HCT116 (cell line): ENCODE data around the gene PLXNC1. TPM values are rescaled to one million over a fixed set of nuclear protein-coding genes. Genes with fewer than 3 reads are reported as not detected.

Source experiments
- ATAC-seq: fragments of 200-7000 bp; cut with Tn5 transposase; 2 replicates; pipeline ENCODE4 v1.9.1; 2020; ENCODE audit warnings: mild to moderate bottlenecking, moderate library complexity
- BruUV-seq: library from RNA; stranded (reverse); fragments of 400-500 nt; replicated peaks from 2 replicates; lab custom pipeline; 2021; lab: Mats Ljungman, UMichigan
- CTCF ChIA-PET: fragments of 300-600 bp; sonication (Branson Sonifier 250); formaldehyde crosslinking; loops from one replicate; lab custom pipeline; 2021; ENCODE audit warnings: antibody characterized with exemption; lab: Charles Lee
- POLR2A ChIA-PET: fragments of 300-600, 350-600 bp; sonication (Branson Sonifier 250); formaldehyde crosslinking; loops from one replicate; lab custom pipeline; 2021; ENCODE audit warnings: antibody characterized with exemption; lab: Charles Lee
- RAD21 ChIA-PET, 2 experiments: fragments of 300-600 bp; sonication (Branson Sonifier 250); formaldehyde crosslinking; loops; one replicate each; lab custom pipeline; 2023; ENCODE audit warnings: low total read pairs in 2 of 2; ENCODE audit not compliant: uncharacterized antibody in 2 of 2, unreplicated experiment in 2 of 2, low non-redundant PET in 1 of 2; lab: Charles Lee
- DNase-seq: peaks from one replicate; pipeline ENCODE4 v3.0.0-alpha.2; 2010; ENCODE audit warnings: low read depth, low spot score
- H2AFZ ChIP-seq: fragments of 200-600 bp; shearing (Covaris generic), sonication (generic); 2 replicates; pipeline ENCODE4 v1.6.1; 2017; ENCODE audit warnings: low read depth, mixed run types, mixed read lengths, antibody characterized with exemption, low read length; ENCODE audit not compliant: poor library complexity, severe bottlenecking
- H3K27ac ChIP-seq: 2 replicates; pipeline ENCODE4 v1.5.1; 2012; ENCODE audit warnings: low read depth, low read length
- H3K27me3 ChIP-seq: fragments of 200-600 bp; sonication (generic); 2 replicates; pipeline ENCODE4 v1.6.1; 2016; ENCODE audit warnings: mixed run types, low read length, mixed read lengths; ENCODE audit not compliant: insufficient read depth
- H3K36me3 ChIP-seq, 2 experiments: fragments of 200-500 bp in 1 of 2; fragments of 200-600 bp in 1 of 2; sonication (Bioruptor generic) in 1 of 2; sonication (generic) in 1 of 2; 2 replicates each; pipeline versions ENCODE4 v1.5.1 to v1.6.1; 2014 to 2016; ENCODE audit warnings: low read length in 2 of 2, inconsistent platforms in 1 of 2, mixed read lengths in 1 of 2, mixed run types in 1 of 2; ENCODE audit not compliant: insufficient read depth in 2 of 2, control insufficient read depth in 1 of 2
- H3K4me1 ChIP-seq, 2 experiments: fragments of 200-600 bp in 1 of 2; sonication (generic) in 1 of 2; 2 replicates each; pipeline versions ENCODE4 v1.5.1 to v1.6.1; 2012 to 2017; ENCODE audit warnings: low read length in 2 of 2, inconsistent platforms in 1 of 2, mild to moderate bottlenecking in 1 of 2, mixed read lengths in 1 of 2, mixed run types in 1 of 2, moderate library complexity in 1 of 2; ENCODE audit not compliant: insufficient read depth in 2 of 2, control insufficient read depth in 1 of 2
- H3K4me2 ChIP-seq: fragments of 200-600 bp; sonication (generic); 2 replicates; pipeline ENCODE4 v1.6.1; 2017; ENCODE audit warnings: mixed run types, low read length, mixed read lengths
- H3K4me3 ChIP-seq, 2 experiments: fragments of 200-600 bp in 1 of 2; sonication (generic) in 1 of 2; replicated peaks in 1 of 2; 2 replicates each; pipeline ENCODE4 v1.5.1; 2011 to 2016; ENCODE audit warnings: low read length in 2 of 2, control low read depth in 1 of 2, low read depth in 1 of 2, mild to moderate bottlenecking in 1 of 2, mixed read lengths in 1 of 2, mixed run types in 1 of 2
- H3K79me2 ChIP-seq: fragments of 200-600 bp; sonication (generic); 2 replicates; pipeline ENCODE4 v1.6.1; 2017; ENCODE audit warnings: mild to moderate bottlenecking, mixed run types, low read length, moderate library complexity, mixed read lengths; ENCODE audit not compliant: insufficient read depth
- H3K9ac ChIP-seq: fragments of 200-600 bp; sonication (generic); 2 replicates; pipeline ENCODE4 v1.6.1; 2016; ENCODE audit warnings: low read length, mixed read lengths
- H3K9me2 ChIP-seq: fragments of 200-600 bp; sonication (generic), shearing (Covaris generic); 2 replicates; pipeline ENCODE4 v1.6.1; 2017; ENCODE audit warnings: mixed run types, mild to moderate bottlenecking, moderate library complexity; ENCODE audit not compliant: insufficient read depth
- H3K9me3 ChIP-seq, 2 experiments: fragments of 200-500 bp in 1 of 2; fragments of 200-600 bp in 1 of 2; sonication (Bioruptor generic) in 1 of 2; sonication (generic) in 1 of 2; 2 replicates each; pipeline ENCODE4 v1.6.1; 2014 to 2017; ENCODE audit warnings: low read length in 2 of 2, mixed read lengths in 2 of 2, inconsistent platforms in 1 of 2, low read depth in 1 of 2, mild to moderate bottlenecking in 1 of 2, mixed run types in 1 of 2, moderate library complexity in 1 of 2; ENCODE audit not compliant: control insufficient read depth in 1 of 2, insufficient read depth in 1 of 2
- H4K20me1 ChIP-seq: fragments of 200-600 bp; sonication (generic), shearing (Covaris generic); 2 replicates; pipeline ENCODE4 v1.6.1; 2017; ENCODE audit warnings: mixed run types, mild to moderate bottlenecking, moderate library complexity; ENCODE audit not compliant: insufficient read depth
- ATF3 ChIP-seq: IDR thresholded peaks from 2 replicates; pipeline ENCODE4 v1.6.1; 2012
- CBX3 ChIP-seq: IDR thresholded peaks from 2 replicates; pipeline ENCODE4 v1.6.1; 2012; ENCODE audit warnings: low read depth
- CEBPB ChIP-seq: IDR thresholded peaks from 2 replicates; pipeline ENCODE4 v1.6.1; 2012; ENCODE audit warnings: low read depth
- CTCF ChIP-seq, 3 experiments: fragments of 200-600 bp in 1 of 3; sonication (generic) in 1 of 3; IDR thresholded peaks in 2 of 3; conservative IDR thresholded peaks in 1 of 3; 2 replicates each; pipeline ENCODE4 v1.5.1; 2012 to 2017; ENCODE audit warnings: low read depth in 2 of 3, low read length in 2 of 3, antibody characterized with exemption in 1 of 3, borderline replicate concordance in 1 of 3, control low read depth in 1 of 3, mild to moderate bottlenecking in 1 of 3, mixed read lengths in 1 of 3, mixed run types in 1 of 3, moderate library complexity in 1 of 3; ENCODE audit not compliant: insufficient read depth in 1 of 3
- EGR1 ChIP-seq: IDR thresholded peaks from 2 replicates; pipeline ENCODE4 v1.6.1; 2012; ENCODE audit warnings: low read depth
- ELF1 ChIP-seq: IDR thresholded peaks from 2 replicates; pipeline ENCODE4 v1.6.1; 2012; ENCODE audit warnings: low read depth, borderline replicate concordance
- FOSL1 ChIP-seq: IDR thresholded peaks from 2 replicates; pipeline ENCODE4 v1.6.1; 2012; ENCODE audit warnings: low read depth
- MAX ChIP-seq: IDR thresholded peaks from 2 replicates; pipeline ENCODE4 v1.6.1; 2012
- RAD21 ChIP-seq: IDR thresholded peaks from 2 replicates; pipeline ENCODE4 v1.6.1; 2012; ENCODE audit warnings: low read depth, mild to moderate bottlenecking
- SP1 ChIP-seq: IDR thresholded peaks from 2 replicates; pipeline ENCODE4 v1.6.1; 2012; ENCODE audit warnings: low read depth
- SRF ChIP-seq: IDR thresholded peaks from 2 replicates; pipeline ENCODE4 v1.6.1; 2012; ENCODE audit warnings: low read depth
- TCF7L2 ChIP-seq: IDR thresholded peaks from 2 replicates; pipeline ENCODE4 v1.7.0; 2011; ENCODE audit warnings: borderline replicate concordance, inconsistent platforms; ENCODE audit not compliant: insufficient read depth, insufficient read length; ENCODE audit errors: extremely low read depth
- ZNF274 ChIP-seq: fragments of 200-500 bp; sonication (Bioruptor generic); IDR thresholded peaks from 2 replicates; pipeline ENCODE4 v1.6.1; 2014; ENCODE audit warnings: mild to moderate bottlenecking, low read depth, low read length, inconsistent platforms
- intact Hi-C: fragments of 100-400 bp; cut with micrococcal nuclease; formaldehyde crosslinking; loops from 2 replicates; pipeline ENCODE4 v1.10.0; 2022
- total RNA-seq: library from RNA; stranded (reverse); gene quantifications from one replicate; pipeline ENCODE4 v1.2.1, GENCODE V29; 2021; ENCODE audit not compliant: unreplicated experiment

The PLXNC1 gene
- total RNA-seq, 1 experiment from 2014 or later: 0.25 TPM

- Histone ChIP-seq H3K4me3 (no peak overlapping the region), H3K27me3 (no peaks in the 10 kb centered on the region), H3K9me3 (no peaks in the 10 kb centered on the region), H3K9ac (no peak overlapping the region), H3K36me3 (no peaks in the 10 kb centered on the region), H3K4me2 (no peak overlapping the region), H3K4me1 (peaks cover 3 to 12% of the 10 kb centered on the region in 2 experiments; a peak in 3 of 4 replicates), H3K79me2 (no peaks in the 10 kb centered on the region), H4K20me1 (no peaks in the 10 kb centered on the region), H3K27ac (no peak overlapping the region), H3K9me2 (no peaks in the 10 kb centered on the region), H2AFZ (no peak overlapping the region)
- BruUV-seq: no TSS peak
- POLR2A ChIA-PET: no interaction called here
- intact Hi-C loops: no loop called here
- TF ChIP-seq ELF1 (no peak), EGR1 (no peak), CTCF (IDR thresholded peaks at IDR 0.05 in 2 of 3, conservative IDR thresholded peaks at IDR 0.05 in 1 of 3; ENCODE audit: borderline replicate concordance in 1 of 3, insufficient read depth in 1 of 3, low read depth in 2 of 3, low read length in 2 of 3) (no peak), MAX (no peak), CEBPB (no peak), ATF3 (no peak), FOSL1 (no peak), SP1 (no peak), SRF (no peak), TCF7L2 (no peak), ZNF274 (no peak), RAD21 (no peak), CBX3 (no peak)
- RAD21 ChIA-PET: no interaction called here
- ATAC-seq (no peak), DNase-seq (no peak)
- CTCF ChIA-PET: no interaction called here
These were observed 119.1 kb downstream of the PLXNC1 start for GRCh38 chr12:94267537-94267872.
